Central memory CD4-positive, alpha-beta T cell (primary cell): ENCODE data around the gene ICA1L.

ENCODE experiments used
- DNase-seq: peaks from one replicate; pipeline ENCODE4 v3.0.0; 2022

ICA1L gene

GRCh38 chr2:202726070-202726469 lies 145.5 kb downstream of the ICA1L start:
- DNase-seq, result no peak

- DNase-seq, result no peak
These were observed 147.8 kb downstream of the ICA1L start for GRCh38 chr2:202723746-202724145.
